ENCODE results near the gene PCSK1. TPM values are rescaled to one million over a fixed set of nuclear protein-coding genes. Genes with fewer than 3 reads are reported as not detected.
"Not testable (repeated sequence)": the region's sequence is repeated elsewhere in the genome, so short reads cannot be mapped to it uniquely, and the experiment has no call there.

PCSK1 gene
- total RNA-seq, 1 donor from 2014 or later: not detected

- Histone ChIP-seq H3K9me3 (ENCODE audit: control insufficient read depth in 3 of 3, low read length in 3 of 3) (no peaks in the 10 kb centered on the region), H3K27ac (ENCODE audit: low read depth, low read length) (no peak overlapping the region), H3K27me3 (ENCODE audit: control insufficient read depth in 3 of 3, insufficient read depth in 3 of 3, low read length in 3 of 3) (no peaks in the 10 kb centered on the region), H3K9ac (ENCODE audit: low read depth in 1 of 3, low read length in 3 of 3) (no peak overlapping the region), H3K4me1 (ENCODE audit: control insufficient read depth in 3 of 3, insufficient read depth in 3 of 3, low read length in 3 of 3) (peaks cover 0 to 11% (median 8%) of the 10 kb centered on the region in 3 donors), H3K4me3 (ENCODE audit: low read length in 3 of 3) (no peak overlapping the region), H3K36me3 (ENCODE audit: control insufficient read depth in 3 of 3, insufficient read depth in 3 of 3, low read length in 3 of 3) (no peaks in the 10 kb centered on the region)
Observed at GRCh38 chr5:96381526-96381925, 51.5 kb downstream of the PCSK1 start.

DNA sequence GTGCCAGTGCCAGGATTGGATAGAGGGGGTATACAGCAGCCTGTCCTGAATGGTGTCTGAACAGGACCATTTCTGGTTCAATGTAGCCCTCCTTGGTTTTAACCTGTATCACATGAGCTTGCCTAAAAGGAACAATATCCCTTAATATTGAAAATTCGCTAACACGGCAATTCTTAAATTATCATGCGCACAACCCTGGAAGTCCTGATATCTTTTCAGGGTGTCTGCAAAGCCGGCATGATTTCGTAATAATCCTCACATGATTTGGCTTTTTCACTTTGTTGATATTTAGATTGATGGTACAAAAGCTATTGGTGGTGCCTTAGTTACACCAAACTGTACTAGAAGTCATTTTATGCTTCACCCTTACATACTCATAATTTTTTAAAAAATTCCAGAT, 53.2 kb downstream of the PCSK1 start:
- Histone ChIP-seq H3K9ac (ENCODE audit: low read depth in 1 of 3, low read length in 3 of 3) (no peak overlapping the region), H3K9me3 (ENCODE audit: control insufficient read depth in 3 of 3, low read length in 3 of 3) (no peaks in the 10 kb centered on the region), H3K4me3 (ENCODE audit: low read length in 3 of 3) (no peak overlapping the region), H3K27me3 (ENCODE audit: control insufficient read depth in 3 of 3, insufficient read depth in 3 of 3, low read length in 3 of 3) (no peaks in the 10 kb centered on the region), H3K4me1 (ENCODE audit: control insufficient read depth in 3 of 3, insufficient read depth in 3 of 3, low read length in 3 of 3) (peaks cover 0 to 10% (median 6%) of the 10 kb centered on the region in 3 donors), H3K27ac (ENCODE audit: low read depth, low read length) (no peak overlapping the region), H3K36me3 (ENCODE audit: control insufficient read depth in 3 of 3, insufficient read depth in 3 of 3, low read length in 3 of 3) (no peaks in the 10 kb centered on the region)

DNA sequence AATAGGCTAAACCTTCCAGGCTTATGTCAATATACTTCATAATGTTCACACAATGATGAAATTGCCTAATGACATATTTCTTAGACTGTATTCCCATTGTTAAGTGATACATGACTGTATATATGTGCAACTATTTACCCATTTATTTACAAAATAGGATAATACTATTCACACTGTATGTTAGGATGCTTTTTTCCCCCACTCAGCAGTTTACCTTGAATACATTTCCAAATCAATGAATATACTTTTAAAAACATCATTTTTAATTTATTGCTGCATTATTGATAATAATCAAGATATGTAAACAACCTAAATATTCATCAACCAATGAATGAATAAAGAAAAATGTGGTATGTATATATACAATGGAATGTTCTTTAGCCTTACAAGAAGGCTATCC, 55.5 kb downstream of the PCSK1 start:
- H3K27ac ChIP-seq (ENCODE audit: low read depth, low read length): no peak overlapping the region

DNA sequence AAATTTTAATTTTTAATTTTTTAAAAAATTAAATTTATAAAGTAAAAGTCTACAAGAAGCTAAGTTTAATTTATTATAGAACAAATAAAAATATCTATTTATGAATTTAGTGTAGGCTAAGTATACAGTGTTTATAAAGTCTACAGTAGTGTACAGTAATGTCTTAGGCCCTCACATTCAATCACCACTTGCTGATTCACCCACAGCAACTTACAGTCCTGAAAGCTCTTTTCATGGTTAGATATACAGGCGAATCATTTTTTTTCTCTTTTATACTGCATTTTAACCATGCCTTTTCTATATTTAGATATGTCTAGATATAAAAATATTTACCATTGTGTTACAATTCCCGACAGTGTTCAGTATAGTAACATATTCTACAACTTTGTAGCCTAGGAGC, 55.9 kb downstream of the PCSK1 start:
- H3K9ac ChIP-seq (ENCODE audit: low read depth in 1 of 3, low read length in 3 of 3): no peak overlapping the region
- no peaks in the 10 kb centered on the region for H3K4me1 ChIP-seq (ENCODE audit: control insufficient read depth in 3 of 3, insufficient read depth in 3 of 3, low read length in 3 of 3)
- no peaks in the 10 kb centered on the region for H3K27me3 ChIP-seq (ENCODE audit: control insufficient read depth in 3 of 3, insufficient read depth in 3 of 3, low read length in 3 of 3)
- H3K9me3 ChIP-seq (ENCODE audit: control insufficient read depth in 3 of 3, low read length in 3 of 3): no peaks in the 10 kb centered on the region
- no peak overlapping the region for H3K4me3 ChIP-seq (ENCODE audit: low read length in 3 of 3)
- H3K27ac ChIP-seq (ENCODE audit: low read depth, low read length): no peak overlapping the region
- H3K36me3 ChIP-seq (ENCODE audit: control insufficient read depth in 3 of 3, insufficient read depth in 3 of 3, low read length in 3 of 3): no peaks in the 10 kb centered on the region

More for the DNA sequence above, 55.5 kb downstream of the PCSK1 start:
- Histone ChIP-seq H3K9me3 (ENCODE audit: control insufficient read depth in 3 of 3, low read length in 3 of 3) (no peaks in the 10 kb centered on the region), H3K4me1 (ENCODE audit: control insufficient read depth in 3 of 3, insufficient read depth in 3 of 3, low read length in 3 of 3) (no peaks in the 10 kb centered on the region), H3K9ac (ENCODE audit: low read depth in 1 of 3, low read length in 3 of 3) (no peak overlapping the region), H3K27me3 (ENCODE audit: control insufficient read depth in 3 of 3, insufficient read depth in 3 of 3, low read length in 3 of 3) (no peaks in the 10 kb centered on the region), H3K4me3 (ENCODE audit: low read length in 3 of 3) (no peak overlapping the region), H3K36me3 (ENCODE audit: control insufficient read depth in 3 of 3, insufficient read depth in 3 of 3, low read length in 3 of 3) (no peaks in the 10 kb centered on the region)

DNA sequence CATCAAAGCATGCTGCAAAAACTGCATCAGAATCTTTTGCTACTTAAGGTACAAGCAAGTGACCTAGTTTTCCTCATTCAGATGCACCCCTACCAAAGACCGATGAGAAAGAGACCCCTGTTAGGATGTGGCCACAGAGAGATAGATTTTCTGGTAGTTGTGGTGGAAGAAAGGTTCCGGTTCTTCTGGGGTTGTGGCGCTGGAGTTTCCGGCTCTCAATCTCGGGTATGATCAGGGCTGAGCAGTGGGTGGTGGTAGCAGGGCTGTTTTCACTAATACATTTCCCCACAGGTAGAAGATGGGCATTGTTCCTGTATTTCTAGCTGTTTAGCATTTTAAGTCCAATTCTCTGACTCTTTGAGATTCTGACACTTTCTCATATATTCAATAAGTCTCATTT, 58.4 kb downstream of the PCSK1 start:
- no peak overlapping the region for H3K9ac ChIP-seq (ENCODE audit: low read depth in 1 of 3, low read length in 3 of 3)
- H3K27ac ChIP-seq (ENCODE audit: low read depth, low read length): no peak overlapping the region
- no peaks in the 10 kb centered on the region for H3K36me3 ChIP-seq (ENCODE audit: control insufficient read depth in 3 of 3, insufficient read depth in 3 of 3, low read length in 3 of 3)
- H3K9me3 ChIP-seq (ENCODE audit: control insufficient read depth in 3 of 3, low read length in 3 of 3): no peaks in the 10 kb centered on the region
- H3K27me3 ChIP-seq (ENCODE audit: control insufficient read depth in 3 of 3, insufficient read depth in 3 of 3, low read length in 3 of 3): no peaks in the 10 kb centered on the region
- H3K4me1 ChIP-seq (ENCODE audit: control insufficient read depth in 3 of 3, insufficient read depth in 3 of 3, low read length in 3 of 3): no peaks in the 10 kb centered on the region
- no peak overlapping the region for H3K4me3 ChIP-seq (ENCODE audit: low read length in 3 of 3)

DNA sequence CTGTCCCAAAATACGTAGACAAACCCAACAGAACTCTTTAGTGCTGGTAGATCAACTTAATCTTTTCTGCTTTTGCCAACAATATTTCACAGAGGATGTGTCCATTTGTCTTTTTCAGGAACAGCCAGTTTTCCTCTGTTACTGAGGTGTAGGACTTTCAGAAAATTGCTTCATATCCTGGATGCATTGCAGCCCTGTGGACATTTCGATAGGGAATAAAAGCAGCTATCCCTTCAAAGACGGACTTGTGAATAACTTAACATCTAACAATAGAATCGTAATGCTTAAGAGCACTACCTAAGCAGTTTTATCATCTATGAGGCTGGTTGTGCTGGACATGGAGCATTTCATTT, 59.7 kb downstream of the PCSK1 start:
- H3K4me3 ChIP-seq (ENCODE audit: low read length in 3 of 3): no peak overlapping the region
- H3K4me1 ChIP-seq (ENCODE audit: control insufficient read depth in 3 of 3, insufficient read depth in 3 of 3, low read length in 3 of 3): no peaks in the 10 kb centered on the region
- no peaks in the 10 kb centered on the region for H3K36me3 ChIP-seq (ENCODE audit: control insufficient read depth in 3 of 3, insufficient read depth in 3 of 3, low read length in 3 of 3)
- no peak overlapping the region for H3K9ac ChIP-seq (ENCODE audit: low read depth in 1 of 3, low read length in 3 of 3)
- H3K27me3 ChIP-seq (ENCODE audit: control insufficient read depth in 3 of 3, insufficient read depth in 3 of 3, low read length in 3 of 3): no peaks in the 10 kb centered on the region
- no peak overlapping the region for H3K27ac ChIP-seq (ENCODE audit: low read depth, low read length)
- H3K9me3 ChIP-seq (ENCODE audit: control insufficient read depth in 3 of 3, low read length in 3 of 3): no peaks in the 10 kb centered on the region

DNA sequence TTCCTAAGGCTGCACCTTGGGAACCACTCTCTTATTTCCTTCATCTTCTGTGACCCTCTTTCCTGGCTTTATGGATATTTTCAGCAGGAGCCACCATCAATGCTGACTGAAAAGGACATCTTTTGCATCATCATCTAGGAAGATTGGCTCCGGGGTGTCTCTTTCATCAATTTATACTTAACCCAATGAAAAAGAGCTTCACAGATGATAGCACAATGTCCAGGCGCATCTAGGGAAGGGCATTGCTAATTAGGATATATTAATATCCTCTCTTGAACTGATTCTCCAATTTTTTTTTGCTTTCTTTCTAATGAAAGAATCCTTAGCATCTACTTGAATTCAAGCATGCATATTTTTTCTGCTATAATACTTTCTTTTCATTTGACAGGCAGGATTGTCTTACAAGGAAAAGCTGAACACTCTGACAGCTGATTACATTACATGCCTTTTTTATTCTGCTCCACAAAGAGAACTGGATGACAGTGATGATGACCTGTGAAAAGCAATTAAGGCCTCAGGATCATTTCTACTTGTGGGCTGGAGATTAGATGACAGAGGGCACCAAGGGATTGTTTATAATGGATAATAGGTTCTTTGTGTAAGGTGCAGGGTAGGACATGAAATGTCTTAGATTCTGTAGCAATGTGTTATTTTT, 60.2 kb downstream of the PCSK1 start:
- Histone ChIP-seq H3K27me3 (ENCODE audit: control insufficient read depth in 3 of 3, insufficient read depth in 3 of 3, low read length in 3 of 3) (no peaks in the 10 kb centered on the region), H3K27ac (ENCODE audit: low read depth, low read length) (no peak overlapping the region), H3K4me3 (ENCODE audit: low read length in 3 of 3) (no peak overlapping the region), H3K9me3 (ENCODE audit: control insufficient read depth in 3 of 3, low read length in 3 of 3) (no peaks in the 10 kb centered on the region), H3K9ac (ENCODE audit: low read depth in 1 of 3, low read length in 3 of 3) (no peak overlapping the region), H3K36me3 (ENCODE audit: control insufficient read depth in 3 of 3, insufficient read depth in 3 of 3, low read length in 3 of 3) (no peaks in the 10 kb centered on the region), H3K4me1 (ENCODE audit: control insufficient read depth in 3 of 3, insufficient read depth in 3 of 3, low read length in 3 of 3) (no peaks in the 10 kb centered on the region)

DNA sequence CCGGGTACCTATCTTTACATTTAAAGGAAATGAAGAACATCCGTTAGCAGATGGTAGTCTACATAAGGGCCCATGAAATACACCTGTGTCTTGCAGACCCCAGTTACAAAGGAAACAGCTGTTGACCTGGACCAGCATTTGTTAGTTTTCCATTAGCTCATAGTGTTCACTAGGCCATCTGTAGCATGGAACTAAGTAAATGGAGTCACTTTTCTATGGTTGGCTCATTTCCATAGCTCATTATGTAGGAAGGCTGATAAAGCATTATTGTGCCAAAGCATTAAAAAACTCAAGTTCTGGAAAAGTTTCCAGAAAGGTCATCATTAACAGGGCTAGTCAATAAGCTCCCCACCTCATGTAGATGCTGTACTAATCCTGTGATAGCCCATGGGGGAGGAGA, 62.1 kb downstream of the PCSK1 start:
- Histone ChIP-seq H3K27me3 (ENCODE audit: control insufficient read depth in 3 of 3, insufficient read depth in 3 of 3, low read length in 3 of 3) (no peaks in the 10 kb centered on the region), H3K9ac (ENCODE audit: low read depth in 1 of 3, low read length in 3 of 3) (no peak overlapping the region), H3K27ac (ENCODE audit: low read depth, low read length) (no peak overlapping the region), H3K9me3 (ENCODE audit: control insufficient read depth in 3 of 3, low read length in 3 of 3) (no peaks in the 10 kb centered on the region), H3K36me3 (ENCODE audit: control insufficient read depth in 3 of 3, insufficient read depth in 3 of 3, low read length in 3 of 3) (no peaks in the 10 kb centered on the region), H3K4me1 (ENCODE audit: control insufficient read depth in 3 of 3, insufficient read depth in 3 of 3, low read length in 3 of 3) (no peaks in the 10 kb centered on the region), H3K4me3 (ENCODE audit: low read length in 3 of 3) (no peak overlapping the region)

DNA sequence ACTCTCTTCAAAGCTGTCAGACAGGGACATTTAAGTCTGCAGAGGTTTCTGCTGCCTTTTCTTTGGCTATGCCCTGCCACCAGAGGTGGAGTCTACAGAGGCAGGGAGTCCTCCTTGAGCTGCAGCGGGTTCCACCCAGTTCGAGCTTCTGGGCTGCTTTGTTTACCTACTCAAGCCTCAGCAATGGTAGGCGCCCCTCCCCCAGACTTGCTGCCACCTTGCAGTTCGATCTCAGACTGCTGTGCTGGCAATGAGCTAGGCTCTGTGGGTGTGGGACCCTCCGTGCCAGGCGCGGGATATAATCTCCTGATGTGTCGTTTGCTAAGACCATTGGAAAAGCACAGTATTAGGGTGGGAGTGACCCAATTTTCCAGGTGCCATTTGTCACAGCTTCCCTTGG, 65.7 kb downstream of the PCSK1 start:
- H3K4me1 ChIP-seq (ENCODE audit: control insufficient read depth in 3 of 3, insufficient read depth in 3 of 3, low read length in 3 of 3); H3K4me3 ChIP-seq (ENCODE audit: low read length in 3 of 3); H3K27me3 ChIP-seq (ENCODE audit: control insufficient read depth in 3 of 3, insufficient read depth in 3 of 3, low read length in 3 of 3); H3K9me3 ChIP-seq (ENCODE audit: control insufficient read depth in 3 of 3, low read length in 3 of 3); H3K36me3 ChIP-seq (ENCODE audit: control insufficient read depth in 3 of 3, insufficient read depth in 3 of 3, low read length in 3 of 3); H3K27ac ChIP-seq (ENCODE audit: low read depth, low read length); H3K9ac ChIP-seq (ENCODE audit: low read depth in 1 of 3, low read length in 3 of 3): not testable (repeated sequence)

GRCh38 chr5:96354237-96354636, 78.8 kb downstream of the PCSK1 start:
- Histone ChIP-seq H3K4me1 (ENCODE audit: control insufficient read depth in 3 of 3, insufficient read depth in 3 of 3, low read length in 3 of 3) (no peaks in the 10 kb centered on the region), H3K27me3 (ENCODE audit: control insufficient read depth in 3 of 3, insufficient read depth in 3 of 3, low read length in 3 of 3) (no peaks in the 10 kb centered on the region)

GRCh38 chr5:96353220-96353619, 79.8 kb downstream of the PCSK1 start:
- no peaks in the 10 kb centered on the region for H3K9me3 ChIP-seq (ENCODE audit: control insufficient read depth in 3 of 3, low read length in 3 of 3)
- H3K4me3 ChIP-seq (ENCODE audit: low read length in 3 of 3): no peak overlapping the region
- no peaks in the 10 kb centered on the region for H3K27me3 ChIP-seq (ENCODE audit: control insufficient read depth in 3 of 3, insufficient read depth in 3 of 3, low read length in 3 of 3)
- H3K9ac ChIP-seq (ENCODE audit: low read depth in 1 of 3, low read length in 3 of 3): no peak overlapping the region
- H3K27ac ChIP-seq (ENCODE audit: low read depth, low read length): no peak overlapping the region
- no peaks in the 10 kb centered on the region for H3K36me3 ChIP-seq (ENCODE audit: control insufficient read depth in 3 of 3, insufficient read depth in 3 of 3, low read length in 3 of 3)
- H3K4me1 ChIP-seq (ENCODE audit: control insufficient read depth in 3 of 3, insufficient read depth in 3 of 3, low read length in 3 of 3): no peaks in the 10 kb centered on the region

More at GRCh38 chr5:96354237-96354636, 78.8 kb downstream of the PCSK1 start:
- Histone ChIP-seq H3K4me3 (ENCODE audit: low read length in 3 of 3) (no peak overlapping the region), H3K9me3 (ENCODE audit: control insufficient read depth in 3 of 3, low read length in 3 of 3) (no peaks in the 10 kb centered on the region), H3K9ac (ENCODE audit: low read depth in 1 of 3, low read length in 3 of 3) (no peak overlapping the region), H3K36me3 (ENCODE audit: control insufficient read depth in 3 of 3, insufficient read depth in 3 of 3, low read length in 3 of 3) (no peaks in the 10 kb centered on the region), H3K27ac (ENCODE audit: low read depth, low read length) (no peak overlapping the region)
